Trophoblast cell (in vitro differentiated cells and primary cell): Measurements from ENCODE around the gene BAX.

Experiments
- DNase-seq, 2 donors: peaks; one replicate each; pipeline ENCODE4 v3.0.0-alpha.2; 2016
- H2AFZ ChIP-seq: 2 replicates; pipeline ENCODE4 v1.6.1; 2013; ENCODE audit warnings: low read length, moderate library complexity, mild to moderate bottlenecking; ENCODE audit not compliant: insufficient read depth, poor library complexity
- H2AK5ac ChIP-seq: 2 replicates; pipeline ENCODE4 v1.6.1; 2013; ENCODE audit warnings: mild to moderate bottlenecking, low read length
- H2BK120ac ChIP-seq: 2 replicates; pipeline ENCODE4 v1.6.1; 2013; ENCODE audit warnings: low read length, mild to moderate bottlenecking, moderate library complexity; ENCODE audit not compliant: insufficient read depth, poor library complexity
- H2BK12ac ChIP-seq: 2 replicates; pipeline ENCODE4 v1.6.1; 2013; ENCODE audit warnings: mild to moderate bottlenecking, low read length, moderate library complexity
- H2BK5ac ChIP-seq: 2 replicates; pipeline ENCODE4 v1.6.1; 2013; ENCODE audit warnings: low read length, low read depth, moderate library complexity, mild to moderate bottlenecking; ENCODE audit not compliant: poor library complexity
- H3K14ac ChIP-seq: 2 replicates; pipeline ENCODE4 v1.6.1; 2013; ENCODE audit warnings: mild to moderate bottlenecking, low read length
- H3K18ac ChIP-seq: 2 replicates; pipeline ENCODE4 v1.6.1; 2013; ENCODE audit warnings: mild to moderate bottlenecking, low read length
- H3K23ac ChIP-seq: 2 replicates; pipeline ENCODE4 v1.6.1; 2013; ENCODE audit warnings: low read length
- H3K27ac ChIP-seq: 2 replicates; pipeline ENCODE4 v1.5.1; 2013; ENCODE audit warnings: low read depth, mild to moderate bottlenecking, inconsistent platforms, low read length, moderate library complexity
- H3K27me3 ChIP-seq: 2 replicates; pipeline ENCODE4 v1.6.1; 2013; ENCODE audit warnings: inconsistent platforms, mild to moderate bottlenecking, low read length, moderate library complexity; ENCODE audit not compliant: insufficient read depth
- H3K36me3 ChIP-seq, 2 experiments: 1 replicate in 1 of 2; 2 replicates in 1 of 2; pipeline ENCODE4 v1.6.1; 2013; ENCODE audit warnings: low read length in 2 of 2, mild to moderate bottlenecking in 2 of 2, moderate library complexity in 1 of 2; ENCODE audit not compliant: insufficient read depth in 2 of 2, control insufficient read depth in 1 of 2
- H3K4ac ChIP-seq: 2 replicates; pipeline ENCODE4 v1.6.1; 2013; ENCODE audit warnings: low read depth, mild to moderate bottlenecking, low read length, moderate library complexity
- H3K4me1 ChIP-seq, 2 experiments: 1 replicate in 1 of 2; 2 replicates in 1 of 2; pipeline ENCODE4 v1.6.1; 2013; ENCODE audit warnings: low read length in 2 of 2, mild to moderate bottlenecking in 2 of 2, moderate library complexity in 1 of 2; ENCODE audit not compliant: insufficient read depth in 2 of 2, control insufficient read depth in 1 of 2
- H3K4me2 ChIP-seq: 2 replicates; pipeline ENCODE4 v1.6.1; 2013; ENCODE audit warnings: inconsistent platforms, mild to moderate bottlenecking, low read length, moderate library complexity
- H3K4me3 ChIP-seq: 2 replicates; pipeline ENCODE4 v1.5.1; 2013; ENCODE audit warnings: mild to moderate bottlenecking, low read depth, low read length, inconsistent platforms
- H3K79me1 ChIP-seq: one replicate; pipeline ENCODE4 v1.6.1; 2013; ENCODE audit warnings: low read length
- H3K79me2 ChIP-seq: 2 replicates; pipeline ENCODE4 v1.6.1; 2013; ENCODE audit warnings: low read length, mild to moderate bottlenecking; ENCODE audit not compliant: control insufficient read depth, insufficient read depth, poor library complexity
- H3K9ac ChIP-seq: 2 replicates; pipeline ENCODE4 v1.6.1; 2013; ENCODE audit warnings: mild to moderate bottlenecking, low read length
- H3K9me3 ChIP-seq: 2 replicates; pipeline ENCODE4 v1.6.1; 2013; ENCODE audit warnings: low read depth, mild to moderate bottlenecking, control low read depth, inconsistent platforms, low read length; ENCODE audit not compliant: insufficient read depth
- H4K12ac ChIP-seq: 2 replicates; pipeline ENCODE4 v1.6.1; 2013; ENCODE audit warnings: low read depth, mild to moderate bottlenecking, low read length, moderate library complexity
- H4K8ac ChIP-seq: 2 replicates; pipeline ENCODE4 v1.6.1; 2013; ENCODE audit warnings: low read depth, mild to moderate bottlenecking, low read length, moderate library complexity
- H4K91ac ChIP-seq: one replicate; pipeline ENCODE4 v1.6.1; 2013; ENCODE audit warnings: low read depth, mild to moderate bottlenecking, low read length, moderate library complexity
- WGBS: extraction: QIAGEN DNeasy Blood & Tissue Kit; methylation state at CpG from one replicate; pipeline ENCODE4 v1.1.7; 2013; ENCODE audit warnings: missing lambda C conversion rate; ENCODE audit not compliant: insufficient read length, insufficient coverage; ENCODE audit errors: extremely low coverage; 5-methylcytosine and 5-hydroxymethylcytosine counted together

Gene BAX

DNA sequence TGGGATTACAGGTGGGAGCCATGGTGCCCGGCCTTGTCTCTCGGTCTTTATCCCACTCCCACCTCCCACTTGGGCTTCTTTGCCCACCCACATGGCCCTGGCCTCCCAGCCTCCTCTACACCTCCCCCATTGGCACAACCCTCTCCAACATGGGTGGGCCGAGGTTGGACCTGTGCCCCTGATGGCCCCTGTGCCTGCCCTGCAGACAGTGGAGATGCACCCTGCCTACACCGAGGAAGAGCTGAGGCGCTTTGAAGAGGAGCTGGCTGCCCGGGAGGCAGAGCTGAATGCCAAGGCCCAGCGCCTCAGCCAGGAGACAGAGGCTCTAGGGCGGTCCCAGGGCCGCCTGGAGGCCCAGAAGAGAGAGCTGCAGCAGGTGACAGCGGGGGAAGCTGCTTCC lies 33.7 kb upstream of the BAX start:
- Histone ChIP-seq H3K79me2 (no peaks in the 10 kb centered on the region), H2BK5ac (no peak overlapping the region), H4K91ac (no peak overlapping the region), H3K9ac (no peak overlapping the region), H3K4me2 (no peak overlapping the region), H3K23ac (no peak overlapping the region), H3K27ac (no peak overlapping the region), H2AFZ (no peak overlapping the region), H2BK12ac (no peak overlapping the region), H3K14ac (no peak overlapping the region), H2AK5ac (no peak overlapping the region), H3K4me3 (no peak overlapping the region), H3K27me3 (no peaks in the 10 kb centered on the region), H4K8ac (no peak overlapping the region), H3K36me3 (peaks cover 47% of the 10 kb centered on the region in 2 experiments), H3K9me3 (no peaks in the 10 kb centered on the region), H4K12ac (no peak overlapping the region), H3K4me1 (no peaks in the 10 kb centered on the region), H2BK120ac (no peak overlapping the region), H3K18ac (no peak overlapping the region), H3K4ac (no peak overlapping the region), H3K79me1 (no peaks in the 10 kb centered on the region)
- no CpG with 5 or more reads among the region's 10 CpGs for WGBS
- DNase-seq = no peak

DNA sequence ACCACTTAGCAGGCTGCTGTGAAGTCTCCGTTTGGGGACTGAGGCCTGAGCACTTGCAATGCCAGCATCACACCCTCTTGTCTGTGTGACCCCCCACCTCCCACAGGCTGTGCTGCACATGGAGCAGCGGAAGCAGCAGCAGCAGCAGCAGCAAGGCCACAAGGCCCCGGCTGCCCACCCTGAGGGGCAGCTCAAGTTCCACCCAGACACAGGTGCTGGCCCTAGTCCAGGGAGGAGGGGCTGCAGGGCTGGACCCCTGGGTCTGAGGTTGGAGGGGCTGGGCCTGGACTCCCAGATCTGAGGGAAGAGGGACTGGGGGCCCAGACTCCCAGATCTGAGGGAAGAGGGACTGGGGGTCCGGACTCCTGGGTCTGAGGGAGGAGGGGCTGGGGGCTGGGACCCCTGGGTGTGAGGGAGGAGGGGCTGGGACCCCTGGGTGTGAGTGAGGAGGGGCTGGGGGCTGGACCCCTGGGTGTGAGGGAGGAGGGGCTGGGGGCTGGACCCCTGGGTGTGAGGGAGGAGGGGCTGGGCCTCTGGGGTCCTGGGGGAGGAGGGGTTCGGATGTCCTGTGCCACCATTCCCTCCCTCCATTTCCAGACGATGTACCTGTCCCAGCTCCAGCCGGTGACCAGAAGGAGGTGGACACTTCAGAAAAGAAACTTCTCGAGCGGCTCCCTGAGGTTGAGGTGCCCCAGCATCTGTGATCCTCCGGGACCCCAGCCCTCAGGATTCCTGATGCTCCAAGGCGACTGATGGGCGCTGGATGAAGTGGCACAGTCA lies 32.8 kb upstream of the BAX start:
- Histone ChIP-seq H3K4me3 (no peak overlapping the region), H3K14ac (no peak overlapping the region), H2BK12ac (no peak overlapping the region), H3K9me3 (no peaks in the 10 kb centered on the region), H4K91ac (no peak overlapping the region), H3K79me2 (no peaks in the 10 kb centered on the region), H3K23ac (no peak overlapping the region), H4K12ac (no peak overlapping the region), H3K18ac (no peak overlapping the region), H3K4me1 (no peaks in the 10 kb centered on the region), H3K36me3 (peaks cover 44 to 47% of the 10 kb centered on the region in 2 experiments), H3K4ac (no peak overlapping the region), H3K4me2 (no peak overlapping the region), H2AFZ (no peak overlapping the region), H3K27ac (no peak overlapping the region), H3K79me1 (no peaks in the 10 kb centered on the region), H3K9ac (no peak overlapping the region), H3K27me3 (no peaks in the 10 kb centered on the region), H2AK5ac (no peak overlapping the region), H2BK5ac (no peak overlapping the region), H4K8ac (no peak overlapping the region), H2BK120ac (no peak overlapping the region)
- WGBS = no CpG with 5 or more reads among the region's 12 CpGs
- DNase-seq = no peak

DNA sequence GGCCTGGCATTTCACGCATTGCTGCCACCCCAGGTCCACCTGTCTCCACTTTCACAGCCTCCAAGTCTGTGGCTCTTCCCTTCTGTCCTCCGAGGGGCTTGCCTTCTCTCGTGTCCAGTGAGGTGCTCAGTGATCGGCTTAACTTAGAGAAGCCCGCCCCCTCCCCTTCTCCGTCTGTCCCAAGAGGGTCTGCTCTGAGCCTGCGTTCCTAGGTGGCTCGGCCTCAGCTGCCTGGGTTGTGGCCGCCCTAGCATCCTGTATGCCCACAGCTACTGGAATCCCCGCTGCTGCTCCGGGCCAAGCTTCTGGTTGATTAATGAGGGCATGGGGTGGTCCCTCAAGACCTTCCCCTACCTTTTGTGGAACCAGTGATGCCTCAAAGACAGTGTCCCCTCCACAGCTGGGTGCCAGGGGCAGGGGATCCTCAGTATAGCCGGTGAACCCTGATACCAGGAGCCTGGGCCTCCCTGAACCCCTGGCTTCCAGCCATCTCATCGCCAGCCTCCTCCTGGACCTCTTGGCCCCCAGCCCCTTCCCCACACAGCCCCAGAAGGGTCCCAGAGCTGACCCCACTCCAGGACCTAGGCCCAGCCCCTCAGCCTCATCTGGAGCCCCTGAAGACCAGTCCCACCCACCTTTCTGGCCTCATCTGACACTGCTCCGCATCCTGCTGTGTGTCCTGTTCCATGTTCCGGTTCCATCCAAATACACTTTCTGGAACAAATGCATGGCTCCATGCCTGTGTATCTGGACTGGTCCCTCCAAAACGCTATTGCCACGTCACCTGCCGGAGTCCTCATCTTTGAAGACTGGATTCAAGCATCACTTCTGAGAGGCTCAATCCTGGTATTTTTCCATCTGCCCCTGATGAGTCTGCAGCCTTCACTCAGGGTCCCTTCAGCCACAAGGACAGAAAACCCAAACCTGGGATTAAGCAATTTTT lies 31.9 kb upstream of the BAX start:
- Histone ChIP-seq H2AFZ (no peak overlapping the region), H3K4me1 (no peaks in the 10 kb centered on the region), H2BK5ac (no peak overlapping the region), H4K8ac (no peak overlapping the region), H3K14ac (no peak overlapping the region), H3K4ac (no peak overlapping the region), H3K4me2 (no peak overlapping the region), H3K27ac (no peak overlapping the region), H3K79me1 (no peaks in the 10 kb centered on the region), H3K9me3 (no peaks in the 10 kb centered on the region), H3K27me3 (no peaks in the 10 kb centered on the region), H3K23ac (no peak overlapping the region), H3K18ac (no peak overlapping the region), H2BK12ac (no peak overlapping the region), H4K12ac (no peak overlapping the region), H3K36me3 (peaks cover 43 to 45% of the 10 kb centered on the region in 2 experiments), H2AK5ac (no peak overlapping the region), H3K9ac (no peak overlapping the region), H4K91ac (no peak overlapping the region), H2BK120ac (no peak overlapping the region), H3K4me3 (no peak overlapping the region), H3K79me2 (no peaks in the 10 kb centered on the region)
- no peak for DNase-seq
- WGBS = no CpG with 5 or more reads among the region's 18 CpGs

DNA sequence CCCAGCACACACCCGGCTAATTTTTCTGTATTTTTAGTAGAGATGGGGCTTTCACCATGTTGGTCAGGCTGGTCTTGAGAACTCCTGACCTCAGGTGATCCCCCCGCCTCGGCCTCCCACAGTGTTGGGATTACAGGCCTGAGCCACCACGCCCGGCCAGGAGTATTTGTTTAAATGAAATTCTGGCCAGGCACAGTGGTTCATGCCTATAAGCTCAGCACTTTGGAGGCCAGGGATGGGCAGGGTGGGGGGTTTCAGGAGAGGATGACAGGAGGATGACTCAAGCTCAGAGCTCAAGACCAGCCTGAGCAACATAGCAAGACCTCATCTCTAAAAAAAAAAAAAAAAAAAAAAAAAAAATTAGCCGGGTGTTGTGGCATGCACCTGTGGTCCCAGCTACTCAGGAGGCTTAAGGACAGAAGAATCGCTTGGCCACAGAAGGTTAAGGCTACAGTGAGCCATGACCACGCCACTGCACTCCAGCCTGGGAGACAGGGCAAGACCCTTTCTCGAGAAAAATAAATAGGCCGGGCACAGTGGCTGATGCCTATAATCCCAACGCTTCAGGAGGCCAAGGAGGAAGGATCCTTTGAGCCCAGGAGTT lies 29.3 kb upstream of the BAX start:
- H3K36me3 ChIP-seq = peaks cover 25 to 26% of the 10 kb centered on the region in 2 experiments
- H4K8ac ChIP-seq = no peak overlapping the region
- no peak overlapping the region for H2BK12ac ChIP-seq
- H3K14ac ChIP-seq = no peak overlapping the region
- H3K4me2 ChIP-seq = no peak overlapping the region
- no peaks in the 10 kb centered on the region for H3K9me3 ChIP-seq
- H3K4ac ChIP-seq = no peak overlapping the region
- no peaks in the 10 kb centered on the region for H3K79me2 ChIP-seq
- H3K18ac ChIP-seq = no peak overlapping the region
- H2BK120ac ChIP-seq = no peak overlapping the region
- WGBS = no CpG with 5 or more reads among the region's 11 CpGs
- H4K12ac ChIP-seq = no peak overlapping the region
- H2BK5ac ChIP-seq = no peak overlapping the region
- H3K4me1 ChIP-seq = no peaks in the 10 kb centered on the region
- H2AFZ ChIP-seq = no peak overlapping the region
- H3K27ac ChIP-seq = no peak overlapping the region
- H3K27me3 ChIP-seq = no peaks in the 10 kb centered on the region
- DNase-seq = no peak
- H3K79me1 ChIP-seq = no peaks in the 10 kb centered on the region
- H3K9ac ChIP-seq = no peak overlapping the region
- H2AK5ac ChIP-seq = no peak overlapping the region
- H3K23ac ChIP-seq = no peak overlapping the region
- H3K4me3 ChIP-seq = no peak overlapping the region
- H4K91ac ChIP-seq = no peak overlapping the region
